Vagina (tissue), 2 donors: ENCODE measurements around the gene STKLD1. TPM values are rescaled to one million over a fixed set of nuclear protein-coding genes. Genes with fewer than 3 reads are reported as not detected.

ENCODE experiments used
- DNase-seq, 2 donors: peaks; one replicate each; pipeline ENCODE4 v3.0.0-alpha.2; 2017; ENCODE audit errors: extremely low spot score in 2 of 2
- H3K27ac ChIP-seq: fragments of 200-600 bp; sonication (generic); one replicate; pipeline ENCODE4 v1.5.1; 2019
- H3K27me3 ChIP-seq: fragments of 200-600 bp; sonication (generic); one replicate; pipeline ENCODE4 v1.5.1; 2019
- H3K36me3 ChIP-seq, 2 donors: fragments of 200-600 bp; sonication (generic); one replicate each; pipeline ENCODE4 v1.5.1; 2017 to 2019
- H3K4me1 ChIP-seq: fragments of 200-600 bp; sonication (generic); one replicate; pipeline ENCODE4 v1.5.1; 2019
- H3K4me3 ChIP-seq, 2 donors: fragments of 200-600 bp; sonication (generic); 1 replicate in 1 of 2; 2 replicates in 1 of 2; pipeline ENCODE4 v1.5.1; 2016 to 2019
- H3K9me3 ChIP-seq: fragments of 200-600 bp; sonication (generic); one replicate; pipeline ENCODE4 v1.5.1; 2019
- CTCF ChIP-seq, 3 experiments: fragments of 450-650 bp in 2 of 3; fragments of 200-600 bp in 1 of 3; sonication (generic) in 1 of 3; IDR thresholded peaks; one replicate each; pipeline ENCODE4 v1.5.1; 2017 to 2019; ENCODE audit warnings: antibody characterized with exemption in 3 of 3, mild to moderate bottlenecking in 2 of 3, moderate library complexity in 2 of 3
- POLR2A ChIP-seq, 2 donors: fragments of 450-650 bp; IDR thresholded peaks; one replicate each; pipeline ENCODE4 v1.6.1; 2017; ENCODE audit warnings: antibody characterized with exemption in 2 of 2, mild to moderate bottlenecking in 2 of 2, moderate library complexity in 2 of 2
- POLR2AphosphoS5 ChIP-seq, 2 donors: sonication (generic); formaldehyde crosslinking; IDR thresholded peaks; one replicate each; pipeline ENCODE4 v1.9.0; 2017; ENCODE audit warnings: antibody characterized with exemption in 2 of 2, mild to moderate bottlenecking in 2 of 2, low read depth in 1 of 2; ENCODE audit not compliant: insufficient read depth in 1 of 2
- intact Hi-C: fragments of 100-400 bp; cut with DNase I; formaldehyde crosslinking; loops from one replicate; pipeline ENCODE4 v1.15.1; 2023
- total RNA-seq: library from RNA; depleted of rRNA; stranded (reverse); fragments of >200 nt; gene quantifications from one replicate; pipeline ENCODE4 v1.2.3, GENCODE V29; 2016

The STKLD1 gene
- total RNA-seq, 1 donor from 2014 or later = not detected

- no peaks in the 10 kb centered on the region for H3K27me3 ChIP-seq
- no peak for DNase-seq
- H3K27ac ChIP-seq = no peak overlapping the region
- no peak for TF ChIP-seq POLR2AphosphoS5 (IDR thresholded peaks at IDR 0.05; ENCODE audit: insufficient read depth in 1 of 2, low read depth in 1 of 2)
- no peak for TF ChIP-seq CTCF (IDR thresholded peaks at IDR 0.05)
- no peak for TF ChIP-seq POLR2A (IDR thresholded peaks at IDR 0.05)
- H3K4me1 ChIP-seq = no peaks in the 10 kb centered on the region
- intact Hi-C loops = no loop called here
- H3K36me3 ChIP-seq = no peaks in the 10 kb centered on the region
- no peak overlapping the region for H3K4me3 ChIP-seq
- no peaks in the 10 kb centered on the region for H3K9me3 ChIP-seq
Measured at GRCh38 chr9:133436681-133437080, 60.5 kb downstream of the STKLD1 start.

- Histone ChIP-seq H3K27me3 (no peaks in the 10 kb centered on the region), H3K4me3 (no peak overlapping the region), H3K36me3 (no peaks in the 10 kb centered on the region), H3K9me3 (no peaks in the 10 kb centered on the region), H3K27ac (no peak overlapping the region), H3K4me1 (no peaks in the 10 kb centered on the region)
- no peak for TF ChIP-seq CTCF (IDR thresholded peaks at IDR 0.05)
- no peak for TF ChIP-seq POLR2AphosphoS5 (IDR thresholded peaks at IDR 0.05; ENCODE audit: insufficient read depth in 1 of 2, low read depth in 1 of 2)
- TF ChIP-seq POLR2A (IDR thresholded peaks at IDR 0.05) = no peak
- no peak for DNase-seq
- intact Hi-C loops = no loop called here
Measured at GRCh38 chr9:133437753-133438531, 61.8 kb downstream of the STKLD1 start.

GRCh38 chr9:133439337-133439736 is 63.2 kb downstream of the STKLD1 start:
- DNase-seq = no peak
- H3K9me3 ChIP-seq = no peaks in the 10 kb centered on the region
- no peaks in the 10 kb centered on the region for H3K4me1 ChIP-seq
- intact Hi-C loops = no loop called here
- TF ChIP-seq CTCF (IDR thresholded peaks at IDR 0.05) (no peak), POLR2AphosphoS5 (IDR thresholded peaks at IDR 0.05; ENCODE audit: insufficient read depth in 1 of 2, low read depth in 1 of 2) (no peak), POLR2A (IDR thresholded peaks at IDR 0.05) (no peak)
- H3K36me3 ChIP-seq = no peaks in the 10 kb centered on the region
- H3K4me3 ChIP-seq = no peak overlapping the region
- H3K27ac ChIP-seq = no peak overlapping the region
- H3K27me3 ChIP-seq = no peaks in the 10 kb centered on the region

GRCh38 chr9:133440874-133441273 is 64.7 kb downstream of the STKLD1 start:
- no peak for DNase-seq
- intact Hi-C loops = no loop called here

More at GRCh38 chr9:133440874-133441273, 64.7 kb downstream of the STKLD1 start:
- Histone ChIP-seq H3K9me3 (no peaks in the 10 kb centered on the region), H3K4me1 (no peaks in the 10 kb centered on the region), H3K36me3 (no peaks in the 10 kb centered on the region), H3K4me3 (no peak overlapping the region), H3K27me3 (no peaks in the 10 kb centered on the region), H3K27ac (no peak overlapping the region)
- TF ChIP-seq POLR2A (IDR thresholded peaks at IDR 0.05) = no peak
- no peak for TF ChIP-seq CTCF (IDR thresholded peaks at IDR 0.05)
- TF ChIP-seq POLR2AphosphoS5 (IDR thresholded peaks at IDR 0.05; ENCODE audit: insufficient read depth in 1 of 2, low read depth in 1 of 2) = no peak
